ENCODE data around the gene CCDC152.
A peak's percentile ranks its signal among the peaks of the same experiment; 100 is the strongest.
"Not testable (repeated sequence)": the region's sequence is repeated elsewhere in the genome, so short reads cannot be mapped to it uniquely, and the experiment has no call there.

CCDC152 gene, protein sequence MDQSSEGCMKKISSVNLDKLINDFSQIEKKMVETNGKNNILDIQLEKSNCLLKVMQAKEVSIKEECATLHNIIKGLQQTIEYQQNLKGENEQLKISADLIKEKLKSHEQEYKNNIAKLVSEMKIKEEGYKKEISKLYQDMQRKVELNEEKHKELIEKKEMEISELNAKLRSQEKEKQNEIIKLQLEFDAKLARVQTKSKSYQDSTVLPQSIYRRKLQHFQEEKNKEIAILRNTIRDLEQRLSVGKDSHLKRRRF

DNA sequence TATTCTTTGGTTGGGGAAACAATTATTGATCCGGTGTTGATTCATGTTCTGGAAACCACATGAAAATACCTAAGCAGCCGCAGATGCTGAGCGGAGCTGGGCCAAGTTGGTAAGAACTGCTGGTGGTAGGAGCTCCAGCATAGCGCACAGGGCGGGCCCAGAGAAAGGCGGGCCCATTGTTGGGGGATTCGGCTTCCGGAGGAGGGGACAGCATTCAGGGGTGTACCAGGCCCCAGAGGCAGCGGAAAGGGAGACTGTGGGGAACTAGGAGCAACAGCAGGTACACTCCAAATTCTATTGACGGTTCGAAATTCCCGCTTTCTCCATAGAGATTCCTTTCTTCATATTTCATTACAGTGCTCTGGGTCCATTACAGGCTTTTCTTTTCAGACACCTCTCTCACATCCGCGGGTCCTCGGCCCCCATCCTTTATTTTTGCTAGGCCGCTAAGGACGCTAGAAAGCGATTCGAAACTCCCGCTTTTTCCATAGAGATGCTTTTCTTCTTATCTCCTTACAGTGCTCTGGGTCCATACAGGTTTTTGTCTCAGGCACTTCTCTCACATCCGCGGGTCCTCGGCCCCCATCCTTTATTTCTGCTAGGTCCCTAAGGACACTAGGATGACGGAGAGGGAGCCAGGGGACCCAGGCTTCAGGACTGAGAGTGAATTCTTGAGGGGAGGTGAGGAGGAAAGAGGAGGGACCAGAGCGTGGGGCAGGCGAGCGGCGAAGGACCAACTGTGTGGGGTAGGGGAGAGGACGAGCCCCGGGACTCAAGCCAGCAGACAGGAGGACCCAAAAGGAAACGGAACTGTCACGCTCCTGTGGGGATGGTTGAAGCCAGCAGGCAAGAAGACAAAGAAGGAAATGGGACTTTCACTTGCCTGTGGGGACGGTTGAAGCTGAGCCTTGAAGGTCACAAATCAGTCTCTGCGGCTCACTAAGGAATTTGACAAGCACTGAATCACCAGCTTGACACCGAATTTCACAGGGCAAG lies at the start of gene CCDC152:
TSS of gene CCDC152 (plus strand) at position 213 of the 996 bp plus-strand sequence. CDS start 2,304 bp downstream, outside the sequence.
- peak within 1 kb of the TSS; percentile 59; the same call in 1 of the 2 replicates for H3K4me3 ChIP-seq (ENCODE audit: low read length)
- TF ChIP-seq ZNF274 (IDR thresholded peaks at IDR 0.05; ENCODE audit: low read depth, low read length) = no peak

DNA sequence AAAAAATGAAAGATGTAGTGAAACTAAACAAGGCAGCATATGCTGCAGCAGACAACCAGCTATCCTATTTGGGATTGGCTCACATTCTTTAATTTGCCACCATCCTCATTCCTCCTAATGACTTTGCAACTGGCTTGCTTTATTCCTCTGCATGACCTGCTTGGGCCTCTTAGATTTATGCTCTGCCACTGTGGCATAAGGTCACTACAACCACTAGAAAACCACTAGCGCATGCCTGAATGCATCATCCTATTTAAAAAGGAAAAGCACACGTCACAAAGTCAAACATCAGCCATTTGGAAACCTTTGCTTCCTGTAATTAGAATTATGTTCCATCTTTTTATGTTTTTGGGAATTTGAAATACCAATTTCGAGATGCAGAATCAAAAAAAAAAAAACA lies 40.8 kb upstream of the CCDC152 start:
- H3K4me3 ChIP-seq (ENCODE audit: low read length) = no peak overlapping the region
- no peak for TF ChIP-seq ZNF274 (IDR thresholded peaks at IDR 0.05; ENCODE audit: low read depth, low read length)

DNA sequence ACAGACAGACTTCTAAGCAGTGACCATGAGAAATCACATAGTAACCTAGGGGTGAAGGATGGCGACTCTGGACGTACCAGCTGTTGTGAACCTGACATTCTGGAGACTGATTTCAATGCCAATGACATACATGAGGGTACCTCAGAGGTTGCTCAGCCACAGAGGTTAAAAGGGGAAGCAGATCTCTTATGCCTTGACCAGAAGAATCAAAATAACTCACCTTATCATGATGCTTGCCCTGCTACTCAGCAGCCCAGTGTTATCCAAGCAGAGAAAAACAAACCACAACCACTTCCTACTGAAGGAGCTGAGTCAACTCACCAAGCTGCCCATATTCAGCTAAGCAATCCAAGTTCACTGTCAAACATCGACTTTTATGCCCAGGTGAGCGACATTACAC lies 38.0 kb upstream of the CCDC152 start:
- H3K4me3 ChIP-seq (ENCODE audit: low read length) = no peak overlapping the region
- TF ChIP-seq ZNF274 (IDR thresholded peaks at IDR 0.05; ENCODE audit: low read depth, low read length) = no peak

DNA sequence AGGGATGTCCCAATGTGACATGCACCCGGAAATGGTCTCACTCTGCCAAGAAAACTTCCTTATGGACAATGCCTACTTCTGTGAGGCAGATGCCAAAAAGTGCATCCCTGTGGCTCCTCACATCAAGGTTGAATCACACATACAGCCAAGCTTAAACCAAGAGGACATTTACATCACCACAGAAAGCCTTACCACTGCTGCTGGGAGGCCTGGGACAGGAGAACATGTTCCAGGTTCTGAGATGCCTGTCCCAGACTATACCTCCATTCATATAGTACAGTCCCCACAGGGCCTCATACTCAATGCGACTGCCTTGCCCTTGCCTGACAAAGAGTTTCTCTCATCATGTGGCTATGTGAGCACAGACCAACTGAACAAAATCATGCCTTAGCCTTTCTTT lies 37.6 kb upstream of the CCDC152 start:
- TF ChIP-seq ZNF274 (IDR thresholded peaks at IDR 0.05; ENCODE audit: low read depth, low read length) = no peak
- no peak overlapping the region for H3K4me3 ChIP-seq (ENCODE audit: low read length)

DNA sequence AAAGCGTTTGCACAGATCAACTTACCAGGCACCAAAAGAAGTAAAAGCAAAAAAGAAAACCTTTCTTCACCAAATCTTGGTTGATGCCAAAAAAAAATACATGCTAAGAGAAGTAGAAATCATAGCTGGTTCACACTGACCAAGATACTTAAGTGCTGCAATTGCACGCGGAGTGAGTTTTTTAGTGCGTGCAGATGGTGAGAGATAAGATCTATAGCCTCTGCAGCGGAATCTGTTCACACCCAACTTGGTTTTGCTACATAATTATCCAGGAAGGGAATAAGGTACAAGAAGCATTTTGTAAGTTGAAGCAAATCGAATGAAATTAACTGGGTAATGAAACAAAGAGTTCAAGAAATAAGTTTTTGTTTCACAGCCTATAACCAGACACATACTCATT lies 36.4 kb upstream of the CCDC152 start:
- no peak overlapping the region for H3K4me3 ChIP-seq (ENCODE audit: low read length)
- no peak for TF ChIP-seq ZNF274 (IDR thresholded peaks at IDR 0.05; ENCODE audit: low read depth, low read length)

DNA sequence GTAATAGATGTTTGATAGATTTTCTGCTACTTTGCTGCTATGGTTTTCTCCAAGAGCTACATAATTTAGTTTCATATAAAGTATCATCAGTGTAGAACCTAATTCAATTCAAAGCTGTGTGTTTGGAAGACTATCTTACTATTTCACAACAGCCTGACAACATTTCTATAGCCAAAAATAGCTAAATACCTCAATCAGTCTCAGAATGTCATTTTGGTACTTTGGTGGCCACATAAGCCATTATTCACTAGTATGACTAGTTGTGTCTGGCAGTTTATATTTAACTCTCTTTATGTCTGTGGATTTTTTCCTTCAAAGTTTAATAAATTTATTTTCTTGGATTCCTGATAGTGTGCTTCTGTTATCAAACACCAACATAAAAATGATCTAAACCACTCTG lies 35.1 kb upstream of the CCDC152 start:
- no peak overlapping the region for H3K4me3 ChIP-seq (ENCODE audit: low read length)
- no peak for TF ChIP-seq ZNF274 (IDR thresholded peaks at IDR 0.05; ENCODE audit: low read depth, low read length)

DNA sequence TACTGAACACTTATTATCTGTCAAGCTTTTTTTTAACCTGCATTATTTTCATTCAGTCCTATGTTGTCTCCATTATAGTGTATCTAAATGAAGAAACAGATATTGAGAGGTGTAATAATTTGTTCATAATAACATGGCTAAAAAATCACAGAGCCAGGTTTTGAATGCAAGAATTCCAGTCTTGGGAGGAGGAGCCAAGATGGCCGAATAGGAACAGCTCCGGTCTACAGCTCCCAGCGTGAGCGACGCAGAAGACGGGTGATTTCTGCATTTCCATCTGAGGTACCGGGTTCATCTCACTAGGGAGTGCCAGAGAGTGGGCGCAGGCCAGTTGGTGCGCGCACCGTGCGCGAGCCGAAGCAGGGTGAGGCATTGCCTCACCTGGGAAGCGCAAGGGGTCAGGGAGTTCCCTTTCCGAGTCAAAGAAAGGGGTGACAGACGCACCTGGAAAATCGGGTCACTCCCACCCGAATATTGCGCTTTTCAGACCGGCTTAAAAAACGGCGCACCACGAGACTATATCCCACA lies 22.0 kb upstream of the CCDC152 start:
- not testable (repeated sequence) for H3K4me3 ChIP-seq (ENCODE audit: low read length)

DNA sequence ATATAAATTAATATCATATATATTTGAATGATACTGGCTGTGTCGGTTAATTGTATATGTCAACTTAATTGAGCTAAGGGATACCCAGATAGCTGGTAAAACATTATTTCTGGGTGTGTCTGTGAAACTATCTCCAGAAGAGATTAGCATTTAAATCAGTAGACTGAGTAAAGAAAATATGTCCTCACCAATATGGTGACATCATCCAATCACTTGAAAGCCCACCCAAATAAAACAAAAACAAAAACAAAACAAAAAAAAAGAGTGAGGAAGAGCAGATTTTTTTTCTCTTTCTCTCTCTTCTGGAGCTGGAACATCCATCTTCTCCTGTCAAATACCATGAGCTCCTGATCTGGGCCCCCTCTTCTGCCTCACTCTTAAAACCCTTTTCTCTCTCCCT lies 15.7 kb upstream of the CCDC152 start:
- H3K4me3 ChIP-seq (ENCODE audit: low read length) = no peak overlapping the region
- TF ChIP-seq ZNF274 (IDR thresholded peaks at IDR 0.05; ENCODE audit: low read depth, low read length) = no peak

DNA sequence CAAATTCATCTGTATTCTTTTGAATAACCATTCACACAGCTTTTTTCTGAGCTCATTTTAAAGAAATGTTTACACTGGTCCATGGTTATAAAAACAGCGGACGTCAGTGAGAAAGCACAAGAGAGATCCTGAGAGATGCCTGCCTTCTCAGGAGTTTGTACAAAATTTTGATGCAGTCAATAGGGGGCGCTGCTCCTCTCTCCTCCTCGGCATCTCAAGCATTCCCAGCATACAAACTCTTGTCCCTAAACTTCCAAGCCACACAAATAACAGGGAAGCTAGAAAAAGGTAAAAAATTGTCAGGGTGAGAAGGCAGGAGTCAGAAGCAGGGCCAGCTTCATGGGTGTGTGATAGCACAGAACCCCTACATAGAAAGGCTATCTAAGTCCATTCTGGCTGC lies 11.2 kb upstream of the CCDC152 start:
- no peak for TF ChIP-seq ZNF274 (IDR thresholded peaks at IDR 0.05; ENCODE audit: low read depth, low read length)
- no peak overlapping the region for H3K4me3 ChIP-seq (ENCODE audit: low read length)

DNA sequence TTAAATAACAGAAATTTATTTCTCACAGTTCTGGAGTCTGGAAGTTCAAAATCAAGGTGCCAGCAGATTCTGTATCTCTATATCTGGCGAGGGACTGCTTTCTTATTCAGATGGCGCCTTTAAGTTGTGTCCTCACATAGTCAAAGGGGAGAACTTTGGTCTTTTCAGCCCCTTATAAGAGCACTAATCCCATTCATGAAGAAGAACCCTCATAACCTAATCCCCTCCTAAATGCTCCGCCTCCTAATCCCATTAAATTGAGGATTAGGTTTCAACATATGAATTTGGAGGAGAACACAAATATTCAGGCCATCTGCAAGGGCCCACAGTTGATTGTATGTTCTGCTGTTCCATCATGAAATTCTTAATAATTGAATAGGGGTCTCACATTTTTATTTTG lies 10.8 kb upstream of the CCDC152 start:
- no peak overlapping the region for H3K4me3 ChIP-seq (ENCODE audit: low read length)
- no peak for TF ChIP-seq ZNF274 (IDR thresholded peaks at IDR 0.05; ENCODE audit: low read depth, low read length)

DNA sequence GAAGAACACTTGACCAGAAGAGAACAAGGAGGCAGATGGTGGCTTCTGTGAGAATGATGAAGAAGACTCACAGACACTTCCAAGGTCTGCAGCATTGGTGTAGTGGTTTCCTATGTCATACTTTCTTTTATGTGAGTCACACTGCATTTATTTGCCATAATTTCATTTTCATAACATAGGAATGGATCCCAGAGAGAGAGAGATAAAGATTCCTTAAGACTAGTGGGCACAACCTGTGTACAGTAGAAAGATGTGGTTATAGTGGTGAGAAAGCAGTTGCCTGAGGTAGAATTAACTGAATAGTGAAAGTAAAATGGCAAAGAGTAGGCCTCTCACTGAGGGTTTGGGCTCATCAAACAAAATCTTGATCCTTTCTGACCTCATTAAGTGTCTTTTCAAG lies 7.6 kb upstream of the CCDC152 start:
- no peak for TF ChIP-seq ZNF274 (IDR thresholded peaks at IDR 0.05; ENCODE audit: low read depth, low read length)
- no peak overlapping the region for H3K4me3 ChIP-seq (ENCODE audit: low read length)

DNA sequence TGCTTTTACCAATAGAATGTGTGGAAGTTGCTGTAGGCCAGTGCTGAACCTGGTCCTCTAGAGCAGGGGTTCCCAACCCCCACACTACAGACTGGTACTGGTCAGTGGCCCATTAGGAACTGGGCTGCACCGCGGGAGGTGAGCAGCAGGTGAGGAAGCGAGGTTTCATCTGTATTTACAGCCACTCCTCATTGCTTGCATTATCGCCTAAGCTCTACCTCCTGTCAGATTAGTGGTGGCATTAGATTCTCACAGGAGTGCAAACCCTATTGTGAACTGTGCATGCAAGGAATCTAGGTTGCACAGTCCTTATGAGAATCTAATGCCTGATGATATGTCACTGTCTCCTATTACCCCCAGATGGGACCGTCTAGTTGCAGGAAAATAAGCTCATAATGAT lies 6.1 kb upstream of the CCDC152 start:
- H3K4me3 ChIP-seq (ENCODE audit: low read length) = no peak overlapping the region
- no peak for TF ChIP-seq ZNF274 (IDR thresholded peaks at IDR 0.05; ENCODE audit: low read depth, low read length)

DNA sequence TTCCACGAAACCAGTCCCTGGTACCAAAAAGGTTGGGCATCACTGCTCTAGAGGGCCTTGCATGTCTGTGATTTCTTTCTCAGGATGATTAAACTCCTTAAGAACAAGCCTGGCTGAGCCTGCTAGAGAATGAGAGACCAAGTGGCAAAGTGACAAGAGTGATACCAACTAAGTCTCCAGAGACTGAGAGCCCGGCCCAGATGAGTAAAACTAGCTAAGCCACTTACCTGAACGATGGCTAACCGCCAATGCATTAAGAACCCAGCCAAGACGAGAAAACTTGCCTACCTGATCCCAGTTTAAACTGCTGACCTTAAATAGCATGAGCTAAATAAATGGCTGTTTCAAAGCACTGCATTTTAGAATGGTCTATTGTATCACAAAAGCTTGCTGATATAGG lies 5.6 kb upstream of the CCDC152 start:
- no peak for TF ChIP-seq ZNF274 (IDR thresholded peaks at IDR 0.05; ENCODE audit: low read depth, low read length)
- no peak overlapping the region for H3K4me3 ChIP-seq (ENCODE audit: low read length)

DNA sequence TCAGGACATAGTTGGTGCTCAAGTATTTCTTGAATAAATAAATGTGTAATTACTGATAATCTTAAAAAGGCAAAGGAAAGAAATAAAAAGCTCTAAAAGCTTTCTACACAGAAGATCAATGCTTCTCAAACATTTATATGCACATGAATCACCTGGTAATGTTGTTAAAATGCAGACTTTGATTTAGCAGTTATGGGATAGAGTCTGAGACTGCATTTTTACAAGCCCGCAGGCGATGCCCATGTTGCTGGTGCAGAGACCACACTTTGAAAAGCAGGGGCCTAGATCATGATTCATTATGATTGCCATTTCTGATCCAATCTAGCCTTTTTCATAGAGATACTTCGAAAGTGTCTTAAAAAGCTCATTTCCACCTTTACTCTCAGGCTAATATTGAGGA lies 3.5 kb upstream of the CCDC152 start:
- H3K4me3 ChIP-seq (ENCODE audit: low read length) = no peak overlapping the region
- TF ChIP-seq ZNF274 (IDR thresholded peaks at IDR 0.05; ENCODE audit: low read depth, low read length) = no peak

DNA sequence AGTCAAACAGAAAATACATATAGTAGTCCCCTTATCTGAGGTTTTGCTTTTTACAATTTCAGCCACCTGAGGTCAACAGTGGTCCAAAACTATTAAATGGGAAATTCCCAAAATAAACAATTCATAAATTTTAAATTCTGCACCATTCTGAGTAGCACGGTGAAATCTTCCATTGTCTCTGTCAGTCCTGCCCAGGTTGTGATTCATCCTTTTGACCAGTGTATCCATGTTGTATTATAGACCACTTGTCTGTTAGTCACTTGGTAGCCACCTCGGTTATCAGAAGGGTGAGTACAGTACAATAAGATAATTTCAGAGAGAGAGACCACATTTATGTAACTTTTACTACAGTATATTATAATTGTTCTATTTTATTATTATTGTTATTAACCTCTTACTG lies 2.8 kb downstream of the CCDC152 start:
- TF ChIP-seq ZNF274 (IDR thresholded peaks at IDR 0.05; ENCODE audit: low read depth, low read length) = no peak
- H3K4me3 ChIP-seq (ENCODE audit: low read length) = no peak overlapping the region

All from GM08714 (cell line).